HL-60 (cell line): ENCODE data around the gene SPATA9.

Experiments
- CTCF ChIP-seq: IDR thresholded peaks from one replicate; pipeline ENCODE4 v1.5.1; 2011; ENCODE audit warnings: low read length, control low read depth, inconsistent platforms; ENCODE audit not compliant: insufficient read depth
- GABPA ChIP-seq: IDR thresholded peaks from 2 replicates; pipeline ENCODE4 v1.6.1; 2012; ENCODE audit warnings: low read depth
- POLR2AphosphoS5 ChIP-seq: IDR thresholded peaks from 2 replicates; pipeline ENCODE4 v1.6.1; 2012; ENCODE audit warnings: low read depth
- REST ChIP-seq: IDR thresholded peaks from 2 replicates; pipeline ENCODE4 v1.6.1; 2012; ENCODE audit warnings: low read depth; ENCODE audit not compliant: insufficient replicate concordance
- SPI1 ChIP-seq: IDR thresholded peaks from 2 replicates; pipeline ENCODE4 v1.6.1; 2012; ENCODE audit warnings: low read depth, mild to moderate bottlenecking, borderline replicate concordance

DNA sequence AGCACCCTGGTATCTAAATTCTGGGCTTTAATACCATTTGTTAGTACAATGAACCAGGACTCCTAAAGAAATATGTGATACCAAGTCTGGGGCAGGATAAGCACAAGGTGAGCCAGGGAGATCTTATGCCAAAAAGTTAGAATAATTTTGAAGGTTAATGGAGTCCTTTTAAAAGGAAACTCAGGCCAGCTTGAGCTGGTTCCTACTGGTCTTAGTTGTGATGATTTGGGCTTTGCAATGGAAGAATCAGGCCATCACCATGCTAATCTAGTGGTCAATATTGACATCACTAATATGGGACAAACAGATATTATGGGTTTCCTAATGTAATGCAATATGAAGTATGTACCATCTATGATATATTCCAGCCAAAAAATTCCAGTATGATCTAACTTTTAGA is 7.5 kb upstream of the SPATA9 start:
- TF ChIP-seq CTCF: no peak
- TF ChIP-seq SPI1: no peak
- TF ChIP-seq POLR2AphosphoS5: no peak
- no peak for TF ChIP-seq GABPA
- no peak for TF ChIP-seq REST
